ENCODE measurements around the gene BYSL.
A peak's percentile ranks its signal among the peaks of the same experiment; 100 is the strongest.

BYSL gene

DNA sequence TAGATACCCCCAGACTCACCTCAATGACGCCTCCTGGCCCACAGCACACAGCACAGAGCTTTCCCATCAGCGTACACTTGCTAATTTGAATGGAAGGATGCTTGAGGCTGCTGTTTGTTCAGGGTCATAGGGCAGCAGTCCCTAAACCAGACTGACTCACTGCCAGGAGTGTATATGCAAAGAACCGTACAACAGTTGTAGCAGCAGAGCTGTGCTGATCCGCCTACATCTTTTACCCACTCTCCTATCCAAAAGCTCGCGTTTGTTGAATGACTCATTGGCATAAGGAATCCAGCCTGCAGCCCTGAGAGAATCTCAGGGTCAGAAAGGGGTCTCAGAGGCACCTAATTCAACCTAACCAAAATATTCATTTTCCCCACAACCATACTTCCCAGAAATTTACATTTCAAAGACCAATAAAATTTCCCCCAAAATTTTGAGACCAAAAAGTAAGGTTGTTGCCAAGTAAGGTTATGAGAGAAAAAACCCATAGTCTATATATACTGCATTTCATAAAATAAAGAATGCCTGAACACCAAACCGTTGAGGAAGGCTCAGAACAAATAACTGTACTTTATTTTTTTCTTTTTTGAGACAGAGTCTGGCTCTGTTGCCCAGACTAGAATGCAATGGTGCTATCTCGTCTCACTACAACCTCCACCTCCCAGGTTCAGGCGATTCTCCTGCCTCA lies 55.6 kb downstream of the BYSL start:
- peak in 2 of 3 experiments; percentile 20 to 29 for DNase-seq (ENCODE audit: low read depth in 3 of 3)
